Fibroblast of lung (primary cell): ENCODE results near the gene LYL1. TPM values are rescaled to one million over a fixed set of nuclear protein-coding genes. Genes with fewer than 3 reads are reported as not detected.

Experiments used
- DNase-seq, 2 donors: peaks; one replicate each; pipeline versions ENCODE4 v3.0.0 to v3.0.0-alpha.2; 2010; ENCODE audit warnings: low read depth in 2 of 2
- H2AFZ ChIP-seq: 2 replicates; pipeline ENCODE4 v1.5.1; 2012; ENCODE audit warnings: low read length, control low read depth, inconsistent platforms
- H3K27ac ChIP-seq: 2 replicates; pipeline ENCODE4 v1.5.1; 2011; ENCODE audit warnings: low read length, control low read depth; ENCODE audit not compliant: insufficient read depth
- H3K27me3 ChIP-seq: 2 replicates; pipeline ENCODE4 v1.5.1; 2011; ENCODE audit warnings: mild to moderate bottlenecking, low read length; ENCODE audit not compliant: control insufficient read depth, insufficient read depth
- H3K36me3 ChIP-seq: 2 replicates; pipeline ENCODE4 v1.5.1; 2011; ENCODE audit warnings: low read length; ENCODE audit not compliant: control insufficient read depth, insufficient read depth
- H3K4me1 ChIP-seq: 2 replicates; pipeline ENCODE4 v1.5.1; 2011; ENCODE audit warnings: low read length; ENCODE audit not compliant: control insufficient read depth, insufficient read depth; ENCODE audit errors: extremely low read depth
- H3K4me2 ChIP-seq: 2 replicates; pipeline ENCODE4 v1.5.1; 2011; ENCODE audit warnings: low read length, control low read depth; ENCODE audit not compliant: insufficient read depth; ENCODE audit errors: extremely low read depth
- H3K4me3 ChIP-seq, 4 experiments: fragments of 200-600 bp in 1 of 4; sonication (generic) in 1 of 4; replicated peaks in 1 of 4; 2 replicates each; pipeline ENCODE4 v1.5.1; 2011 to 2016; ENCODE audit warnings: low read length in 4 of 4, low read depth in 3 of 4, mild to moderate bottlenecking in 3 of 4, control low read depth in 2 of 4, inconsistent platforms in 1 of 4, mixed read lengths in 1 of 4; ENCODE audit not compliant: insufficient read depth in 1 of 4; ENCODE audit errors: control extremely low read depth in 1 of 4
- H3K79me2 ChIP-seq: 2 replicates; pipeline ENCODE4 v1.5.1; 2012; ENCODE audit warnings: mild to moderate bottlenecking, low read length, inconsistent platforms; ENCODE audit not compliant: control insufficient read depth, insufficient read depth
- H3K9ac ChIP-seq: 2 replicates; pipeline ENCODE4 v1.5.1; 2011; ENCODE audit warnings: mild to moderate bottlenecking, low read length, control low read depth; ENCODE audit not compliant: insufficient read depth
- H3K9me3 ChIP-seq: 2 replicates; pipeline ENCODE4 v1.5.1; 2012; ENCODE audit warnings: low read depth, low read length; ENCODE audit not compliant: control insufficient read depth, insufficient read depth
- H4K20me1 ChIP-seq: 2 replicates; pipeline ENCODE4 v1.5.1; 2011; ENCODE audit warnings: low read length; ENCODE audit not compliant: control insufficient read depth, insufficient read depth; ENCODE audit errors: extremely low read depth
- CTCF ChIP-seq, 2 donors: IDR thresholded peaks in 1 of 2; conservative IDR thresholded peaks in 1 of 2; 1 replicate in 1 of 2; 2 replicates in 1 of 2; pipeline ENCODE4 v1.5.1; 2011 to 2012; ENCODE audit warnings: low read length in 2 of 2, control low read depth in 1 of 2, inconsistent platforms in 1 of 2, low read depth in 1 of 2, mild to moderate bottlenecking in 1 of 2
- EZH2 ChIP-seq: IDR thresholded peaks from 2 replicates; pipeline ENCODE4 v1.5.1; 2012; ENCODE audit warnings: low read length, control low read depth, mild to moderate bottlenecking; ENCODE audit errors: missing control alignments
- polyA plus RNA-seq, 2 donors: library from polyadenylated mRNA; depleted of rRNA in 1 of 2; stranded (reverse) in 1 of 2; unstranded in 1 of 2; fragments of >200 nt; gene quantifications; 2 replicates each; pipeline ENCODE4 v1.2.1, GENCODE V29; 2011 to 2012; ENCODE audit warnings: missing spikeins in 1 of 2
- total RNA-seq: library from RNA; depleted of rRNA; stranded (reverse); fragments of >200 nt; gene quantifications from 2 replicates; pipeline ENCODE4 v1.2.1, GENCODE V29; 2014

LYL1 gene
- total and polyA plus RNA-seq, 2 donors (not counting 1 experiment from before 2014, with no cell fraction given) = 0.30 to 1.2 TPM

GRCh38 chr19:13066933-13067807 is 35.5 kb downstream of the LYL1 start:
- Histone ChIP-seq H3K36me3 (peaks cover 18% of the 10 kb centered on the region), H3K4me2 (no peak overlapping the region), H3K27me3 (no peaks in the 10 kb centered on the region), H2AFZ (no peak overlapping the region), H3K9ac (no peak overlapping the region), H3K4me3 (no peak overlapping the region), H3K27ac (no peak overlapping the region), H3K4me1 (peaks cover 16% of the 10 kb centered on the region), H3K79me2 (peaks cover 89% of the 10 kb centered on the region), H4K20me1 (no peaks in the 10 kb centered on the region), H3K9me3 (no peaks in the 10 kb centered on the region)
- TF ChIP-seq EZH2 = no peak
- no peak for TF ChIP-seq CTCF (conservative IDR thresholded peaks at IDR 0.05 in 1 of 2, IDR thresholded peaks at IDR 0.05 in 1 of 2; ENCODE audit: low read depth in 1 of 2, low read length in 2 of 2)
- DNase-seq = no peak

DNA sequence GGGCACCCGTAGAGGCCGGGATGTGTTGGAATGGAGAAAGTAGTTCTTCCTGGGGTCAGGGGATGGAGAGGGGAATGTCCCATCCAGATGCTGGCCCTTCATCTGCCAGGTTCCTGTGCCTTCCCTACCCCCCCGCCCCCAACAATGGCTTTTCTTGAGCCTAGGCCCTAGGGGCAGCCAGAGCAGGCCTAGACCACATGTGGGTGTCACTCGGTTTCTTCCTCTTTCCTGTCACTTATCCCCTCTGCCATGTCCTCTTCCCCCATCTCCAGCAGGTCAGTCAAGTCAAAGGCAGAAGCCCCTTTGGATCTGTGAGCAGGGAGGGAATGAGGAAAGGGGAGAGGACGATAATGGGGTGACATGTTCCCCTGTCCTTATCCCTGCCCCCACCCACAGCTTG is 36.4 kb downstream of the LYL1 start:
- peaks cover 91% of the 10 kb centered on the region for H3K79me2 ChIP-seq
- H4K20me1 ChIP-seq = no peaks in the 10 kb centered on the region

More for the DNA sequence above, 36.4 kb downstream of the LYL1 start:
- Histone ChIP-seq H3K9me3 (no peaks in the 10 kb centered on the region), H2AFZ (no peak overlapping the region), H3K36me3 (peaks cover 18% of the 10 kb centered on the region), H3K4me1 (peaks cover 21% of the 10 kb centered on the region), H3K27ac (no peak overlapping the region), H3K4me2 (no peak overlapping the region), H3K27me3 (no peaks in the 10 kb centered on the region), H3K9ac (no peak overlapping the region), H3K4me3 (no peak overlapping the region)
- no peak for DNase-seq
- TF ChIP-seq CTCF (conservative IDR thresholded peaks at IDR 0.05 in 1 of 2, IDR thresholded peaks at IDR 0.05 in 1 of 2; ENCODE audit: low read depth in 1 of 2, low read length in 2 of 2) (no peak), EZH2 (no peak)
